DND-41 (cell line): ENCODE measurements around the gene GRM4.

Experiments used
- ATAC-seq: fragments of 200-7000 bp; cut with Tn5 transposase; 3 replicates; pipeline ENCODE4 v1.9.1; 2021; ENCODE audit warnings: low read depth; ENCODE audit not compliant: insufficient read depth
- DNase-seq: peaks from one replicate; pipeline ENCODE4 v3.0.0-alpha.2; 2020
- H2AFZ ChIP-seq: 2 replicates; pipeline ENCODE4 v1.6.0; 2012; ENCODE audit warnings: low read depth, low read length
- H3K27ac ChIP-seq: 2 replicates; pipeline ENCODE4 v1.5.1; 2012; ENCODE audit warnings: low read length, inconsistent platforms
- H3K27me3 ChIP-seq: fragments of 200-600 bp; sonication (generic); 2 replicates; pipeline ENCODE4 v1.6.0; 2012; ENCODE audit warnings: low read length, mild to moderate bottlenecking, inconsistent platforms; ENCODE audit not compliant: insufficient read depth, poor library complexity
- H3K36me3 ChIP-seq: 2 replicates; pipeline ENCODE4 v1.5.1; 2012; ENCODE audit warnings: low read length, inconsistent platforms; ENCODE audit not compliant: insufficient read depth
- H3K4me1 ChIP-seq: 2 replicates; pipeline ENCODE4 v1.5.1; 2012; ENCODE audit warnings: mild to moderate bottlenecking, low read length; ENCODE audit not compliant: insufficient read depth
- H3K4me2 ChIP-seq: 2 replicates; pipeline ENCODE4 v1.6.0; 2012; ENCODE audit warnings: mild to moderate bottlenecking, moderate library complexity, low read length, inconsistent platforms; ENCODE audit not compliant: insufficient read depth
- H3K4me3 ChIP-seq, 2 experiments: fragments of 200-600 bp in 1 of 2; shearing (Covaris generic) in 1 of 2; 2 replicates each; pipeline ENCODE4 v1.5.1; 2012 to 2016; ENCODE audit warnings: inconsistent platforms in 2 of 2, low read length in 2 of 2, mild to moderate bottlenecking in 2 of 2, low read depth in 1 of 2, moderate library complexity in 1 of 2
- H3K79me2 ChIP-seq: 2 replicates; pipeline ENCODE4 v1.6.0; 2012; ENCODE audit warnings: low read length, inconsistent platforms; ENCODE audit not compliant: insufficient read depth
- H3K9ac ChIP-seq: 2 replicates; pipeline ENCODE4 v1.6.0; 2012; ENCODE audit warnings: low read depth, mild to moderate bottlenecking, inconsistent platforms, low read length, moderate library complexity
- H3K9me3 ChIP-seq: 2 replicates; pipeline ENCODE4 v1.5.1; 2012; ENCODE audit warnings: low read length, moderate library complexity, mild to moderate bottlenecking, inconsistent platforms; ENCODE audit not compliant: insufficient read depth, severe bottlenecking
- H4K20me1 ChIP-seq: 2 replicates; pipeline ENCODE4 v1.6.0; 2012; ENCODE audit warnings: low read length; ENCODE audit not compliant: insufficient read depth
- CTCF ChIP-seq: IDR thresholded peaks from 2 replicates; pipeline ENCODE4 v1.5.1; 2012; ENCODE audit warnings: borderline replicate concordance, low read length, moderate library complexity, mild to moderate bottlenecking; ENCODE audit not compliant: poor library complexity, severe bottlenecking; ENCODE audit errors: extremely low read depth
- EZH2 ChIP-seq: IDR thresholded peaks from 3 replicates; pipeline ENCODE4 v1.6.1; 2012; ENCODE audit warnings: borderline replicate concordance, low read depth, mild to moderate bottlenecking, moderate library complexity, low read length, inconsistent platforms; ENCODE audit not compliant: severe bottlenecking

Gene GRM4

GRCh38 chr6:34020278-34020677, 125.6 kb downstream of the GRM4 start:
- Histone ChIP-seq H3K4me1 (no peaks in the 10 kb centered on the region), H3K27ac (no peak overlapping the region), H3K9ac (no peak overlapping the region), H3K4me3 (no peak overlapping the region), H3K36me3 (no peaks in the 10 kb centered on the region), H3K27me3 (no peaks in the 10 kb centered on the region), H2AFZ (no peak overlapping the region), H4K20me1 (no peaks in the 10 kb centered on the region), H3K4me2 (no peak overlapping the region), H3K79me2 (no peaks in the 10 kb centered on the region), H3K9me3 (no peaks in the 10 kb centered on the region)
- no peak for TF ChIP-seq CTCF
- TF ChIP-seq EZH2, result no peak
- ATAC-seq (no peak), DNase-seq (no peak)

GRCh38 chr6:34018961-34019606, 126.8 kb downstream of the GRM4 start:
- no peak for DNase-seq

GRCh38 chr6:34018026-34018425, 127.9 kb downstream of the GRM4 start:
- Histone ChIP-seq H3K36me3 (no peaks in the 10 kb centered on the region), H3K4me3 (no peak overlapping the region), H3K27ac (no peak overlapping the region), H3K9me3 (no peaks in the 10 kb centered on the region), H4K20me1 (no peaks in the 10 kb centered on the region), H2AFZ (no peak overlapping the region), H3K4me2 (no peak overlapping the region), H3K4me1 (no peaks in the 10 kb centered on the region), H3K27me3 (no peaks in the 10 kb centered on the region), H3K79me2 (no peaks in the 10 kb centered on the region), H3K9ac (no peak overlapping the region)
- TF ChIP-seq EZH2, result no peak
- no peak for TF ChIP-seq CTCF
- DNase-seq (no peak), ATAC-seq (no peak)

More at GRCh38 chr6:34018961-34019606, 126.8 kb downstream of the GRM4 start:
- Histone ChIP-seq H3K36me3 (no peaks in the 10 kb centered on the region), H2AFZ (no peak overlapping the region), H3K9ac (no peak overlapping the region), H3K79me2 (no peaks in the 10 kb centered on the region), H3K4me1 (no peaks in the 10 kb centered on the region), H3K27me3 (no peaks in the 10 kb centered on the region), H3K4me3 (no peak overlapping the region), H3K9me3 (no peaks in the 10 kb centered on the region), H4K20me1 (no peaks in the 10 kb centered on the region), H3K27ac (no peak overlapping the region), H3K4me2 (no peak overlapping the region)
- ATAC-seq, result no peak
- TF ChIP-seq EZH2 (no peak), CTCF (no peak)
